SK-MEL-5 (cell line): ENCODE measurements around the gene EPSTI1. TPM values are rescaled to one million over a fixed set of nuclear protein-coding genes. Genes with fewer than 3 reads are reported as not detected.
A peak's percentile ranks its signal among the peaks of the same experiment; 100 is the strongest.

ENCODE experiments used
- DNase-seq: peaks from one replicate; pipeline ENCODE4 v3.0.0-alpha.2; 2016; ENCODE audit warnings: low read depth, low spot score
- in situ Hi-C: cut with HindIII; loops from 2 replicates; pipeline ENCODE4 v1.10.0; 2016; ENCODE audit warnings: low sequenced_read_pairs, high pct_unique_total_duplicates, low pct_unique_long_range_greater_than_20kb
- total RNA-seq: library from RNA; depleted of rRNA; stranded (reverse); fragments of >200 nt; shearing (Covaris generic); gene quantifications from 2 replicates; pipeline ENCODE4 v1.2.3, GENCODE V29; 2014

EPSTI1 gene
- total RNA-seq, 1 experiment from 2014 or later: not detected

GRCh38 chr13:42946927-42947326 is 45.1 kb downstream of the EPSTI1 start:
- no peak for DNase-seq
- in situ Hi-C loops: no loop called here

DNA sequence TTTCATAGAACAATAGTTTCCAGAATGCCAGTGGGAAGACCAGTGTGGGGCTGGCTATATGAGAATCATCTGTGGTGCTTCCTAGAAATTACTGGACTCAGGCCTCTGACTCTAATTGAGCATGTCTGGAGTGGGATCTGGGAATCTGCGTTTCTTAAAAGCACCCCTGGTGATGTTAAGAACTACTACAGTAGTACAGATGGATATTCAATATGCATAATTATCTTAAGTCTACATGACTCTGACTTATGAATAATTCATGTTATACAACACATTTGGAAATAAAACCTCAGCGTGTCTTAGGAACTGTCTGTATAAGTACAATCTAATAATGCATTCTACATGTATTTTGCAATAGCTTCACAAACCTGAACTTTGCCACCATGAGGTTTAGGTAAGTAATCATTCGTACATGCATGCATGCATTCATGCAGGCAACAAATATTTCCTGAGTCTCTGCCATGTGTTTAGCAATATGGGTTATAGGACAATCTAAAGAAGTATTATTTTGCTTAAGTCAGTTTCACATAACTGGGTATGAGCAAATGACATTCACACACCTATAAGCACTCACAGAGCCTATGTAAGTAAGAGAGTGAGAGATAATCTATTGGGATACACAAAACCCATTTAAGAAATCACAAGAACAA is 62.0 kb downstream of the EPSTI1 start:
- DNase-seq: no peak
- in situ Hi-C loops: no loop called here

GRCh38 chr13:42926555-42926954 is 65.5 kb downstream of the EPSTI1 start:
- in situ Hi-C loops: no loop called here
- DNase-seq: no peak

DNA sequence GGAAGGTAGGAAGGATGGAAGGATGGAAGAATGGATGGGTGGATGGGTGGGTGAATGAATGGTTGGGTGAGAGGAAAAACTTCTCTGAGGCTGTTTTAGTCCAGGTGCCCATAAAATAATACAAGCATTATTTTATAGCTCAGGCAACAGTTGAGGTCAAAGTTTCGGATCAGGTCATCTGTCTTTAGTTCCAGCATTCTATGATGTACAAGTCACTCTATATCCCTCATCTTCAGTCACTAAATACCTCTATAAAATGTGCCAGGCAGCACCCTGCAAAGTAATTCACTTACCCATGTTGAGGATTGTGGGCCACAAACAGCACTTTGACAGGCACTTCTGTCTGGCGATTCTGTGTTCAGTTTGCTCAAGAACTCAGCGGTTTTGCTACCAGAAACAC is 66.0 kb downstream of the EPSTI1 start:
- in situ Hi-C loops: no loop called here
- DNase-seq: no peak

DNA sequence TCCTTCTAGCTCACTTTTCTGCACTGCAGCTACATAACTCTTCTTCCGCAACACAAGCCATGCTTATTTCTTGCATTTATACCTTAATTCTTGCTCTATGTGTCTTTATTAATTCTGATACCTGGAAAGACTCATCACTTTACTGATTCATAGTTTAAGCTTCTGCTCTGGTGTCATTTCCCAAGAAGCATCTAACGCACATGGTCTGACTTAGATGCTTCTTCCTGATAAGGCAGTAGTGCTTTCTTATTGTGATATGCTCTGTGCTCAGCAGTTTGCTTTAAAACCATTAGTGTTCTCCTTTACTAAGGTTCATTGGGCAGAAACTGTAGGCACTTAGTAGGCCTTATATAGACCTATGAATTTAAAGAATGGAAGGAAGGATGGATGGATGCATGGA is 66.4 kb downstream of the EPSTI1 start:
- DNase-seq: no peak
- in situ Hi-C loops: no loop called here

- DNase-seq: no peak
- in situ Hi-C loops: no loop called here
These were observed 67.7 kb downstream of the EPSTI1 start for GRCh38 chr13:42924344-42924743.

- in situ Hi-C loops: no loop called here
- no peak for DNase-seq
These were observed 84.3 kb downstream of the EPSTI1 start for GRCh38 chr13:42907745-42908144.

DNA sequence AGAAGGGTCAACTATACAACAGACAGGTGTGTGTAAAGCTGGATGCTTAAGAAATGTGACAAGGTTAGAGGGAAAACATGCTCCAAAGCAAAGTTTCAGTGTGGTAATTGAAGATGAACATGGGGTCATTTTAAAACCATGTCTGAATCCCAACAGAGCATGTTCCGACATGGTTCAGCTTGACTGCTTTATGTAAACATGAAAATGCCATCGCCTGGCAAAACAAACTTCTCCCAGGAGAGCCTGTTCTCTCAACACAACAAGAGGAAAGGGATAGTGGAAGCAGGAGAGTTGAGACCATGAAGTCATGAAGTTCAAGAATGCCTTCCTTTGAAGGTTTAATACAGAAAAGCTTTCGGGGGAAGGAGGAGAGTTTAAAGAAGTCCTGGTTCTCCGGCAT is 85.8 kb downstream of the EPSTI1 start:
- in situ Hi-C loops: no loop called here

GRCh38 chr13:42905579-42905978 is 86.5 kb downstream of the EPSTI1 start:
- no peak for DNase-seq
- in situ Hi-C loops: no loop called here

More for the DNA sequence above, 85.8 kb downstream of the EPSTI1 start:
- no peak for DNase-seq

GRCh38 chr13:42899266-42899665 is 92.8 kb downstream of the EPSTI1 start:
- in situ Hi-C loops: loop anchor here (25.0 kb wide), 1 partner anchor 913 kb away; no protein-coding TSS in a partner anchor
- no peak for DNase-seq

DNA sequence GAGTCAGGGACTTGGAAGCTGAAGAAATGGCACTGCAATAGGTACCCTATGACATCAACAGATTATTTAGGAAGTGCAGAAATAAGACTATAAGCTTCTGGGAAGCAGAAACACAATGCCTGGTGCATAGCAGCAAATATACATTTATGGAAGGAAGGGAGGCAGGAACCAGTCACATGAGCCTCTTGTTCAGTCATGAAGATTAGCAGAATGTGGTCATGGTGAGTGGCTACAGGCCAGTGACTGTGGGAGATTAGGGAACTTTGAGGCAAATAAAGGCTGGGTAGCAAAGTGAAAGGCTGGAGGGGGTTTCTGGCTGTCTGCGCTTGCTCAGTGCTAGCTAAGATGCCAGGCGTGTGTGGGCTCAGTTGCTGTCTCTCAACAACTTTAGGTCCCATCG is 96.3 kb downstream of the EPSTI1 start:
- DNase-seq: no peak
- in situ Hi-C loops: loop anchor here (25.0 kb wide), 1 partner anchor 917 kb away; no protein-coding TSS in a partner anchor

DNA sequence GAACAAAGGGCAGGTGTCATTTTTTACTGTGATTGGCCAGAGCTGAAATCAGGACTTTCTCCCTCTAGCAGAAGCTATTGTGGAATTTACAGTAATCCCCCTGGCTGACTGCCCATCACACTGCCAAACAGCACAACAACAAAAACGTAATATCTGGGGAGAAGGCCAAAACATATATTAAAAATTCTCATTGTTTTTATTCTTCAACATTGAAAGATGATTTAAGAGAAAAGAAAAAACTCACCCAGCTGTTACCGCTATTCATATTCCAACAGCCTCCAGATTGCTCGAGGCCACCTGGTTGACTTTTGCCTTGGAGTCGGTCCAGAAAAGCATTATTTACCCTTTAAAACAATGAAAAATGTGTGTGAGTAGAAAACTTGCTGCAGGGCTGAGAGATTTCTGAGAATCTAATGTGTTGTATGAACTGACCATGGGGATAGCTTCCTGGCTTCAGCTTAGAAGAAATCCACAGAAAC is 97.2 kb downstream of the EPSTI1 start:
- DNase-seq: peak; percentile 32
- in situ Hi-C loops: loop anchor here (25.0 kb wide), 1 partner anchor 917 kb away; no protein-coding TSS in a partner anchor

GRCh38 chr13:42893214-42893671 is 98.8 kb downstream of the EPSTI1 start:
- in situ Hi-C loops: loop anchor here (25.0 kb wide), 1 partner anchor 919 kb away; no protein-coding TSS in a partner anchor
- DNase-seq: no peak

- no peak for DNase-seq
- in situ Hi-C loops: loop anchor here (25.0 kb wide), 1 partner anchor 920 kb away; no protein-coding TSS in a partner anchor
These were observed 99.3 kb downstream of the EPSTI1 start for GRCh38 chr13:42892760-42893159.

DNA sequence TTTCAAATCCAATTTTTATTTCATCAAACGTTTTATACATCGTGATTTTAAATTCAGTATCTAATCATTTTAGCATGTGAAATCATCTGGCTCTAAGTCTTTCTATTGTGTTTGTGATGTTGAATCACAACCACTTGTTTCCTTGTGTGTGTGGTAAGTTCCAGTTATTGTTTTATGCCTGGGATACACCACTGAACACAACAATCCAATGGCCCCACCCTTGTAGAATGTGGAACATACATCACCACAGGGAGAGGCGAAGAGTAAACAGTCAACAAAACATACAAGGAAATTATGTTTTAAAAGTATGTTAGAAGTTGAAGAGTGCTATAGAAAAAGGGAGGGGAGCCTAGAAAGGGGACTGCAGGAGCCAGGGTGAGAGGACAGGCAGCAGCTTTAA is 100.5 kb downstream of the EPSTI1 start:
- in situ Hi-C loops: loop anchor here (25.0 kb wide), 1 partner anchor 921 kb away; no protein-coding TSS in a partner anchor
- no peak for DNase-seq

DNA sequence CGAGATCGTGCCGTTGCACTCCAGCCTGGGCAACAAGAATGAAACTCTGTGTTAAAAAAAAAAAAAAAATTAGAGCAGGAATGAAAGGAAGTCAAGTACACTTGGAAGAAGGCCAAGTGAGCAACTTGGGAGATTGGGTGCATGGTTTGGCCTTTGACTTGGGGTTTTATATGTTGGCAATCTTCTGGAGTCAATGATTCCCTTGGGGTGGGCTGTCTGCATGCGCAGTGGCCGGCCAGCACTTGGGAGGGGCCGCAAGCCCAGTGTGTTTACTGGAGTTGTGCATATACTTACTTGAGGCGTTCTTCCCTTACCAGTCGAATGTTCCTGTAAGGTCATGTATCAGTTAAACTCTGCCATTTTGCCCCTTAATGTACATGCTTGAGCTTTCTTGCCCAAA is 106.7 kb downstream of the EPSTI1 start:
- no peak for DNase-seq
- in situ Hi-C loops: loop anchor here (25.0 kb wide), 1 partner anchor 927 kb away; no protein-coding TSS in a partner anchor

- peak; percentile 87 for DNase-seq
- in situ Hi-C loops: loop anchor here (25.0 kb wide), 1 partner anchor 928 kb away; no protein-coding TSS in a partner anchor
These were observed 108.1 kb downstream of the EPSTI1 start for GRCh38 chr13:42883771-42884467.

- peak; percentile 33 for DNase-seq
- in situ Hi-C loops: loop anchor here (25.0 kb wide), 1 partner anchor 929 kb away; no protein-coding TSS in a partner anchor
These were observed 108.9 kb downstream of the EPSTI1 start for GRCh38 chr13:42883142-42883541.
